SU-DHL-6 (cell line): ENCODE measurements around the gene HHATL.

Experiments
- EZH2phosphoT487 ChIP-seq: fragments of 200-600 bp; sonication (generic), shearing (Covaris generic); conservative IDR thresholded peaks from 2 replicates; pipeline ENCODE4 v1.6.1; 2018; ENCODE audit warnings: mild to moderate bottlenecking, antibody characterized with exemption, low read length, moderate library complexity, mixed read lengths
- TF ChIP-seq, protein P1 (sequence below): fragments of 200-600 bp; sonication (generic); IDR thresholded peaks from one replicate; pipeline ENCODE4 v1.5.1; 2017; ENCODE audit warnings: antibody characterized with exemption, mild to moderate bottlenecking, low read length, moderate library complexity; ENCODE audit not compliant: insufficient read depth, poor library complexity, severe bottlenecking

- TF ChIP-seq, protein P1, sequence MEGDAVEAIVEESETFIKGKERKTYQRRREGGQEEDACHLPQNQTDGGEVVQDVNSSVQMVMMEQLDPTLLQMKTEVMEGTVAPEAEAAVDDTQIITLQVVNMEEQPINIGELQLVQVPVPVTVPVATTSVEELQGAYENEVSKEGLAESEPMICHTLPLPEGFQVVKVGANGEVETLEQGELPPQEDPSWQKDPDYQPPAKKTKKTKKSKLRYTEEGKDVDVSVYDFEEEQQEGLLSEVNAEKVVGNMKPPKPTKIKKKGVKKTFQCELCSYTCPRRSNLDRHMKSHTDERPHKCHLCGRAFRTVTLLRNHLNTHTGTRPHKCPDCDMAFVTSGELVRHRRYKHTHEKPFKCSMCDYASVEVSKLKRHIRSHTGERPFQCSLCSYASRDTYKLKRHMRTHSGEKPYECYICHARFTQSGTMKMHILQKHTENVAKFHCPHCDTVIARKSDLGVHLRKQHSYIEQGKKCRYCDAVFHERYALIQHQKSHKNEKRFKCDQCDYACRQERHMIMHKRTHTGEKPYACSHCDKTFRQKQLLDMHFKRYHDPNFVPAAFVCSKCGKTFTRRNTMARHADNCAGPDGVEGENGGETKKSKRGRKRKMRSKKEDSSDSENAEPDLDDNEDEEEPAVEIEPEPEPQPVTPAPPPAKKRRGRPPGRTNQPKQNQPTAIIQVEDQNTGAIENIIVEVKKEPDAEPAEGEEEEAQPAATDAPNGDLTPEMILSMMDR: no peak
- no peak for TF ChIP-seq EZH2phosphoT487
Observed at GRCh38 chr3:42666022-42666421, 36.6 kb downstream of the HHATL start.
